ENCODE measurements around the gene CACHD1.

DNA sequence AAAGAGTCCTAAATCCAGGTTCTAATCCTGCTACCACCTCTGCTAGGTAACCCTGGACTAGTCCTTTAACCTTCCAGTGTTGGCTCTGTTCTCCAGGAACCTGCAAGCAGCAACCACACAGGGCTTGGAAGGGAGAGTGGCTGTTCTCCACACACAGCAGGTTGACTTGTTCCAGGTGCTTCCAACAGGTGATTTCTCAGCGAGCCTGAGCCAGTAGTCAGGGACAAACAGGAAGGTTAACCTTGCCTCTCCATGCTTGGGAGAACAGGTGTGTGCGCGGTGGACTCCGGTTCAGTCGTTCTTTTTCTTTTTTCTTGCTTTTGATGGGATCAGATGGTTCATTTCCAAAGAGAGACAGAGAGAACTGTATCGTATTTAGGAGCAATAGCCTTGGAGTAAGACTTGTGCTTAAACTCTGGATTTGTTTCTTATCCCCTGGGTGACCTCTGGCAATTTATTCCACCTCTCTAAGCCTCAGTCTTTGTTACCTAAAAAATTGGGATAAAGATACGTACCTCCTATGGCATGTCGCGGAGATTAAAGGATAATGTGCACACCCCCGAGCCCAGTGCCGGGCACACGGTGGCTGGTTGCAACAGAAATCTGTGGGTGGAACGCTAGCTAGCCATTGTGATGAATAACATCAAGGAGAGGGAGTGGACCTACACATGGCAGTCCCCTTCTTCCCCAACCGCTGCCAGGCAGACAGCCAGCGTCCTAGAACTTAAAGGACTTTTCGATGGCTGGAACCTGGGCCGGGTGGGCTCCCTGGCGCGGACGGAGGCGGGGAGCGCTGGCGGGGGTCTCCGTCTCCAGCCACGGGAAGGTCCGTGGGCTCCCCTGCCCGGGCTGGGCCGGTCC, 583 bp upstream of the CACHD1 start:
- no peak for TF ChIP-seq POLR2A (IDR thresholded peaks at IDR 0.05; ENCODE audit: extremely low read depth, insufficient read length)
- TF ChIP-seq, protein P1, sequence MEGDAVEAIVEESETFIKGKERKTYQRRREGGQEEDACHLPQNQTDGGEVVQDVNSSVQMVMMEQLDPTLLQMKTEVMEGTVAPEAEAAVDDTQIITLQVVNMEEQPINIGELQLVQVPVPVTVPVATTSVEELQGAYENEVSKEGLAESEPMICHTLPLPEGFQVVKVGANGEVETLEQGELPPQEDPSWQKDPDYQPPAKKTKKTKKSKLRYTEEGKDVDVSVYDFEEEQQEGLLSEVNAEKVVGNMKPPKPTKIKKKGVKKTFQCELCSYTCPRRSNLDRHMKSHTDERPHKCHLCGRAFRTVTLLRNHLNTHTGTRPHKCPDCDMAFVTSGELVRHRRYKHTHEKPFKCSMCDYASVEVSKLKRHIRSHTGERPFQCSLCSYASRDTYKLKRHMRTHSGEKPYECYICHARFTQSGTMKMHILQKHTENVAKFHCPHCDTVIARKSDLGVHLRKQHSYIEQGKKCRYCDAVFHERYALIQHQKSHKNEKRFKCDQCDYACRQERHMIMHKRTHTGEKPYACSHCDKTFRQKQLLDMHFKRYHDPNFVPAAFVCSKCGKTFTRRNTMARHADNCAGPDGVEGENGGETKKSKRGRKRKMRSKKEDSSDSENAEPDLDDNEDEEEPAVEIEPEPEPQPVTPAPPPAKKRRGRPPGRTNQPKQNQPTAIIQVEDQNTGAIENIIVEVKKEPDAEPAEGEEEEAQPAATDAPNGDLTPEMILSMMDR (IDR thresholded peaks at IDR 0.05; ENCODE audit: low read depth, low read length): no peak
- TF ChIP-seq, protein P2, sequence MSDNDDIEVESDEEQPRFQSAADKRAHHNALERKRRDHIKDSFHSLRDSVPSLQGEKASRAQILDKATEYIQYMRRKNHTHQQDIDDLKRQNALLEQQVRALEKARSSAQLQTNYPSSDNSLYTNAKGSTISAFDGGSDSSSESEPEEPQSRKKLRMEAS (IDR thresholded peaks at IDR 0.05; ENCODE audit: low read depth, low read length): no peak
- no peak for TF ChIP-seq MYC (IDR thresholded peaks at IDR 0.05; ENCODE audit: low read depth, low read length)

Data from NB4 (cell line).